DMS 273 (cell line): Measurements from ENCODE around the gene PRRC2B.
"Not testable (repeated sequence)": the region's sequence is repeated elsewhere in the genome, so short reads cannot be mapped to it uniquely, and the experiment has no call there.

ENCODE experiments used
- DNase-seq: peaks from one replicate; lab custom pipeline; 2025; ENCODE audit not compliant: unreplicated experiment; lab: John Stamatoyannopoulos, UW

The PRRC2B gene

DNA sequence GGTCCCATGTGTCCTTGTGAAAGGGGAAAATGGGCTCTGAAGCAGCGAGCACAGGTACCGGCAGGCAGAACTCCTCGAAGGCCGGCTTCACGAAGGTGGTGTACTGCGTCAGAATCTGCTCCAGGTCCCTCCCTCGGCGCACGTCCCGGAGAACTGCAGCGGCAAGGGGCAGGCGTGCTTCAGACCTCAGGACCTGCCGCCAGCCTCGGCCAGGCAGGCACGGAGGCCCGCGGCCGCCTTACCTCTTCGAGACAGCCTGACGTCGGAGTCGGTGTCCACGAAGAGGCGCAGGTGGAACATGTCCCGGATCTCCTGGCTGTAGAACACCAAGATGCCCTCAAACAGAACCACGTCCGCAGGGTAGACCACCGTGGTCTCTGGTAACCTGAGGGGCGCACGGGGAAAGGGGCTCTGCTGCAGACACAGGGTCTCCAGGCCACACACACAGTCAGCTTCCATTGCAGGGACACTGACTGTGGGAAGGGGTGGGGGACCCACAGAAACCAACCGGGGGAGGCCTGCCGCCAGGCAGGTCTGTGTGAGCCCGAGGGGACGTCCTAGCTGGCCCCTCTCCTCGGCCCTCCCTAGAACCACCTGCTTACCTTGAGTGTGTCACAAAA is 135.1 kb downstream of the PRRC2B start:
- no peak for DNase-seq

- no peak for DNase-seq
These were observed 136.0 kb downstream of the PRRC2B start for GRCh38 chr9:131529597-131530545.

- peak; percentile 69 for DNase-seq
These were observed 136.6 kb downstream of the PRRC2B start for GRCh38 chr9:131530546-131530919.

DNA sequence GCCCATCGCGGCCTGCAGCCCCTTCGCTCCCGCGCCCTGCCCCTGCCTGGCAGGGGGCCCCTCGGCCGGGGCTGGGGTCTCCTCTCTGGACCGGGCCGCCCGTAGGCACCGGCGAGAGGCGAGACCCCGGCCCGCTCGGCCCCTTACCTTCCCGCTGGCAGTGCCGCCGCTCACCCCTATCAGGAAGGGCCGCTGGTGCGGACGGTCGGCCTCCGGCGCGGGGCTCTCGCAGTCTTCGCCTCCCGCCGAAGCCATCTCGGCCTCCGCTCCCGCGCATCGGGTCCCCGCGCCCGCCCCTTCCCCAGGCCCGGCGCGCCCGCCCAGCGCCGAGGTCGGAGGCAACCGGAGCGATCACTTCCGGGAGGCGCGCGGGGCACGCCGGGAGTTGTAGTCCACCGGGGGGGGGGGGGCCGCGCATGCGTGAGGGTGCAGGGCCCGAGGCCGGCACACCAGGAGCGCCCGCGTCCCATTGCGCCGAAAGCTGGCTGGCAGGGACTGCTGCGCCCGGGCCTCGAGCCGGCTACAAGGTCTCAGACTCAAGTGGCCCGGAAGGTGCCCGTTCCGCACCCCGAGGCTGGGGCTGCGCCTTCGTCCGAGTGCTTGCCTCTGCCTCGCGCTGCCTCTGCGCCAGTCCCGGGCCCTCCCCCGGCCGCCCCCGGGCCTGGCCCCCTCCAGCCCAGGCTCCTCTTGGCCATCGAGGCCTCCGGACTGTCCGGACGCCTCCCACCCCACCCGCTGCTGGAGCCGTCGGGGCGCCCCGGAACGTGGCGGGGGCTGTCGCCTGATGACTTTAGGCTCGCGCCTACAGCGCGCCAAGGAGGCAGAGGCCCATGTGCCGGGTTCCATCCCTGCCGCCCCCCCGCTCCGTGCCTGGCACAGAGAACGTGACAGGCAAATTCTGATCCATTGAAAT is 137.3 kb downstream of the PRRC2B start, which contains the start of gene UCK1:
Gene UCK1 (minus strand): TSS at position 344 of the 913 bp plus-strand sequence. CDS start 89 bp downstream, at position 255.
- DNase-seq, result peak; percentile 93

GRCh38 chr9:131534721-131535237 is 140.9 kb downstream of the PRRC2B start:
- DNase-seq, result no peak

GRCh38 chr9:131537946-131538345 is 144.1 kb downstream of the PRRC2B start:
- no peak for DNase-seq

- no peak for DNase-seq
These were observed 145.5 kb downstream of the PRRC2B start for GRCh38 chr9:131539223-131539923.

GRCh38 chr9:131543141-131543540 is 149.3 kb downstream of the PRRC2B start:
- no peak for DNase-seq

- no peak for DNase-seq
These were observed 151.3 kb downstream of the PRRC2B start, which contains the start of gene PRRT1B for GRCh38 chr9:131545003-131545785. Gene PRRT1B, plus strand, starts transcription at chr9:131545523. Its CDS starts 93 bp downstream, at chr9:131545616.

DNA sequence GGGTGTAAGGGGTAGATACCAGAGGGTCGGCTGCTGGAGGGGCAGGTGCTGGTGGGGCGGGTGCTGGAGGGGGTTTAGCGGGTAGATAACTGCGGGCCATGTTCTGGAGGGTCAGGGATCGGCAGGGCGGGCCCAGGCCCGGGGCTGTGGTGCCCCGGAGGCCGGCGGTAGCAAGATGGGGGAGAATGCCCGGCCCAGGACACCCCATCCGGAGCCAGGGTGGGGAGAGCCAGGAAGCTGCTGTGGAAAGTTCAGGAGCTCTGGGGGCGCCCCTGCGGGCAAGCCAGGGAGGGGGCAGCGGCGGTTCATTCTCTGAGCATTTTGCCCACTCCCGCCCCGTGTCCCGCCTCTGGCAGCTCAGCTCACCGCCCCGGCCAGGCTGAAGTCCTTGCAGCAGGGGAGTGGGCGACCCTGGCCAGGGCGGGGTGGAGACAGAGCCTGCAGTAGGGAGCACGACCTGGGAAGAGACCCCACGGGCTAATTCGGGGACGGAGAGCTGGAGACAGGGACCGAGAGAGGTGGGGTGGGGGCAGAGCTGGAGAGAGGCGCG is 152.0 kb downstream of the PRRC2B start:
- DNase-seq, result no peak

DNA sequence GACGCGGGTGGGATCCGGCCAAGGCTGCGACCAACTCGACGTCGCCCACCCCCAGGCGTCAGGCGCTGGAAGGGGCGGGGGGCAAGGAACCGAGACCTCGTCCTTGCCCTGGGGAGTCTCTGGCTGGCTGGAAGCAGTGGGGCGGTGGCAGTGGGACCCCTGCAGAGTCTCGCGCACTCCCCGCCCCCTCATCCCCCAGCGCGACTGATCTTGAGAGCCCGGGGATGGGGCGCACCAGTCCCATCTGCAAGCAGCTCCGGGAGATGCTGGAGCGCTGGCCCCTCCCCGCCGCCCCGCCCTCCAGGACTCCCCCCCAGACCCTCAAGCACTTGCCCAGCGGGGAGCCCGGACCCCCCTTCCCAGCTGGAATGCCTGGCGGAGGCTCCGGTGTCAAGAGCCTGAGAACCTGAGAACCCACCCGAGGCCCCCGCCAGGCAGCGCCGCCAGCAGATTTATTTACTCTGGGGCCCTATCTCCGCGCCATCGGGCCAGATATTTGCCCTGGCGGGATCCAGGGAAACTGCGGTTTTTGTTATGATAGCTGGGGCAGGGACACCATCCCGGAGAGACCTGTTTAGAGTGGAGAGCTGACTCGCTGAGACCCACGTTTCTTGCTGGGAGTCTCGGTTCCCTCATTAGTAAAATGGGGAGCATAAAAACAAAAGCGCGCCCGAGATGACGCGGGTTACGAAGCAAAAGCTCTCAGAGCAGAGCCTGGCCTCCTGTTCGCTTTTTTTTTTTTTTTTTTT is 152.6 kb downstream of the PRRC2B start:
- DNase-seq, result peak; percentile 78

DNA sequence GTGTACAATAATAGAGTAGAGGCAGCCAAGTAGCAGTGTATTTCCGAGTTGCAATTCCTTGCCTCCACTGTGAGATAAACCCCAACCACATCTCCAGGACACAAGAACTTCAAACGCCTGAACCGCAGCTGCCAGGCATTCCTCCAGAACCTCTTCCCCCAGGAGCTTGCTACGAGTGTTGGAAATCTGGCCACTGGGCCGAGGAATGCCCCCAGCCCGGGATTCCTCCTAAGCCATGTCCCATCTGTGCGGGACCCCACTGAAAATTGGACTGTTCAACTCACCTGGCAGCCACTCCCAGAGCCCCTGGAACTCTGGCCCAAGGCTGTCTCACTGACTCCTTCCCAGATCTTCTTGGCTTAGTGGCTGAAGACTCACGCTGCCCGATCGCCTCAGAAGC is 155.3 kb downstream of the PRRC2B start:
- DNase-seq, result not testable (repeated sequence)
